Measurements from ENCODE around the gene PI4K2A. TPM values are rescaled to one million over a fixed set of nuclear protein-coding genes. Genes with fewer than 3 reads are reported as not detected.
A peak's percentile ranks its signal among the peaks of the same experiment; 100 is the strongest.

Gene PI4K2A
- 10 to 100 TPM in 1 of 2 experiments, 1 to 10 TPM in 1; 9.3 to 10.9 TPM for total RNA-seq

DNA sequence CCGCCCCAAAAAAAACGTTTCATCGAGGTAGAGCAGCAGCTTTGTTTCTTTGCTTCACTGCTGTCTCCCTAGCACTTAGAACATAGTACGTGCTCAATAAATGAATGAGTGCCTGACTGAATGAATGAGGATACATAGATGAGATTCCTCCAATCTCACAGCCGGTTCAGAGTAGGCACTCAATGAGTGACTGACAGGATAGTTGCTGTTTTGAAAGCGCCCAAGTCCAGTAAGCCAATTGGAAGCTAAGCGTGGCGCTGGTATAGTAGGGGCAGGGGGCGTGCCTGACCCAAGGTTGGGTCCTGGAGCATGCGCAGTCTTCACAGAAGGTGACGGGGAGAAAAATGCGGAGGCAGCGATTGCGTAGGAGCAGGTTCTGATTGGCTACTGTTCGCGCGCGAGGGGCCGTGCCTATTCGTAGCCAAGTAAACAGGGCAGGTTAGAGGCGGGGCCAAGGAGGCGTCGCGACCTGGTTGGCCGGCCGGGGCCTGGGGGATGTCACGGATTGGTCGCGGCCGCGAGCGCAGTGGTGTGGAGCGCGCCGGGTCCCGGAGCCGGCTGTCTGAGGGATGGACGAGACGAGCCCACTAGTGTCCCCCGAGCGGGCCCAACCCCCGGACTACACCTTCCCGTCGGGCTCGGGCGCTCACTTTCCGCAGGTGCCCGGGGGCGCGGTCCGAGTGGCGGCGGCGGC is at the start of gene PI4K2A:
Gene PI4K2A, plus strand, starts transcription at position 498 of the 694 bp plus-strand sequence. Its CDS starts 72 bp downstream, at position 570.
- ATAC-seq (ENCODE audit: low read depth), result peak; percentile 98
- Mint-ChIP-seq H3K36me3 (peaks cover 7% of the 10 kb centered on the region), H3K27me3 (peaks cover 2% of the 10 kb centered on the region), H3K4me3 (peak within 1 kb of the TSS; percentile 95), H3K4me1 (peaks cover 16% of the 10 kb centered on the region), H3K27ac (peak within 1 kb of the TSS; percentile 88), H3K9me3 (no peaks in the 10 kb centered on the region)
- peak; percentile 96 for DNase-seq
- POLR2A ChIA-PET, result interaction anchor here (0.7 to 1.5 kb wide), 7 partner anchors 9 to 496 kb away, joined by 3 to 9 read pairs (median 4); partner anchors contain the start of genes RRP12 and ZFYVE27

- H3K4me3 Mint-ChIP-seq, result peak overlapping the region; percentile 50
- H3K36me3 Mint-ChIP-seq, result no peaks in the 10 kb centered on the region
- POLR2A ChIA-PET, result no interaction called here
- no peak for DNase-seq
- no peak for ATAC-seq (ENCODE audit: low read depth)
- H3K27ac Mint-ChIP-seq, result peak overlapping the region; percentile 67
- peaks cover 4% of the 10 kb centered on the region for H3K27me3 Mint-ChIP-seq
- peaks cover 12% of the 10 kb centered on the region for H3K4me1 Mint-ChIP-seq
- no peaks in the 10 kb centered on the region for H3K9me3 Mint-ChIP-seq
Observed at GRCh38 chr10:97590748-97591495, 49.5 kb upstream of the PI4K2A start.

GRCh38 chr10:97593421-97593820 is 47.0 kb upstream of the PI4K2A start:
- DNase-seq (no peak), ATAC-seq (ENCODE audit: low read depth) (no peak)
- no peaks in the 10 kb centered on the region for H3K36me3 Mint-ChIP-seq
- peaks cover 12% of the 10 kb centered on the region for H3K4me1 Mint-ChIP-seq
- H3K27ac Mint-ChIP-seq, result no peak overlapping the region
- H3K9me3 Mint-ChIP-seq, result no peaks in the 10 kb centered on the region
- peaks cover 4% of the 10 kb centered on the region for H3K27me3 Mint-ChIP-seq
- POLR2A ChIA-PET, result no interaction called here
- no peak overlapping the region for H3K4me3 Mint-ChIP-seq

GRCh38 chr10:97596101-97597082 is 44.1 kb upstream of the PI4K2A start:
- no peak overlapping the region for H3K4me3 Mint-ChIP-seq
- POLR2A ChIA-PET, result no interaction called here
- H3K27me3 Mint-ChIP-seq, result peaks cover 2% of the 10 kb centered on the region
- H3K27ac Mint-ChIP-seq, result no peak overlapping the region
- no peak for DNase-seq
- ATAC-seq (ENCODE audit: low read depth), result no peak
- no peaks in the 10 kb centered on the region for H3K4me1 Mint-ChIP-seq
- H3K9me3 Mint-ChIP-seq, result no peaks in the 10 kb centered on the region
- H3K36me3 Mint-ChIP-seq, result no peaks in the 10 kb centered on the region

DNA sequence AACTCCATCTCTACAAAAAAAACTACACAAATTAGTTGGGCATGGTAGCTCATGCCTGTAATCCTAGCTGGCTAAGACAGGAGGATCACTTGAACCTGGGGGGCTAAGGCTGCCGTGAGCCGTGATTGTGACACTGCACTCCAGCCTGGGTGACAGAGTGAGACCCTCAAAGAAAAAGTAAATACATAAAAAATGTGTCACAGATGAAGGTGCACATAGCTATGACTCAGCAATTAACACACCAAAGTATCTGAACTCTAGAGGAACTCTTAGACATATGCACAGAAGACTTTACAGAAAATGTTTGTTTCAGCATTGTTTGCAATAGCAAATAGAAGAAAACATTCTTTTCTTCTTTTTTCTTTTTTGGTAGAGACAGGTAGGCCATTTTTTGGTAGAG is 42.7 kb upstream of the PI4K2A start:
- H3K4me3 Mint-ChIP-seq, result no peak overlapping the region
- POLR2A ChIA-PET, result no interaction called here
- H3K27ac Mint-ChIP-seq, result no peak overlapping the region
- DNase-seq (no peak), ATAC-seq (ENCODE audit: low read depth) (no peak)
- no peaks in the 10 kb centered on the region for H3K4me1 Mint-ChIP-seq
- no peaks in the 10 kb centered on the region for H3K9me3 Mint-ChIP-seq
- H3K36me3 Mint-ChIP-seq, result no peaks in the 10 kb centered on the region
- peaks cover 7% of the 10 kb centered on the region for H3K27me3 Mint-ChIP-seq

- DNase-seq (no peak), ATAC-seq (ENCODE audit: low read depth) (no peak)
- H3K27me3 Mint-ChIP-seq, result peaks cover 7% of the 10 kb centered on the region
- no peaks in the 10 kb centered on the region for H3K36me3 Mint-ChIP-seq
- H3K27ac Mint-ChIP-seq, result no peak overlapping the region
- no peak overlapping the region for H3K4me3 Mint-ChIP-seq
- POLR2A ChIA-PET, result no interaction called here
- H3K9me3 Mint-ChIP-seq, result no peaks in the 10 kb centered on the region
- no peaks in the 10 kb centered on the region for H3K4me1 Mint-ChIP-seq
Observed at GRCh38 chr10:97598407-97599271, 41.8 kb upstream of the PI4K2A start.

- ATAC-seq (ENCODE audit: low read depth), result no peak
Observed at GRCh38 chr10:97599272-97599619, 41.2 kb upstream of the PI4K2A start.

GRCh38 chr10:97600616-97601015 is 39.9 kb upstream of the PI4K2A start:
- peaks cover 9% of the 10 kb centered on the region for H3K27me3 Mint-ChIP-seq

More at GRCh38 chr10:97599272-97599619, 41.2 kb upstream of the PI4K2A start:
- Mint-ChIP-seq H3K9me3 (no peaks in the 10 kb centered on the region), H3K27ac (no peak overlapping the region), H3K4me3 (no peak overlapping the region), H3K4me1 (no peaks in the 10 kb centered on the region), H3K27me3 (peaks cover 7% of the 10 kb centered on the region), H3K36me3 (no peaks in the 10 kb centered on the region)
- no peak for DNase-seq
- POLR2A ChIA-PET, result no interaction called here

GRCh38 chr10:97601268-97602215 is 38.9 kb upstream of the PI4K2A start:
- Mint-ChIP-seq H3K9me3 (no peaks in the 10 kb centered on the region), H3K27ac (no peak overlapping the region), H3K27me3 (peaks cover 7% of the 10 kb centered on the region), H3K36me3 (no peaks in the 10 kb centered on the region), H3K4me3 (no peak overlapping the region), H3K4me1 (no peaks in the 10 kb centered on the region)
- POLR2A ChIA-PET, result no interaction called here
- no peak for ATAC-seq (ENCODE audit: low read depth)
- DNase-seq, result no peak

More at GRCh38 chr10:97600616-97601015, 39.9 kb upstream of the PI4K2A start:
- Mint-ChIP-seq H3K27ac (no peak overlapping the region), H3K4me1 (no peaks in the 10 kb centered on the region), H3K36me3 (no peaks in the 10 kb centered on the region), H3K4me3 (no peak overlapping the region), H3K9me3 (no peaks in the 10 kb centered on the region)
- POLR2A ChIA-PET, result no interaction called here
- no peak for ATAC-seq (ENCODE audit: low read depth)
- DNase-seq, result no peak

- ATAC-seq (ENCODE audit: low read depth), result no peak
- Mint-ChIP-seq H3K27ac (no peak overlapping the region), H3K4me3 (no peak overlapping the region), H3K27me3 (peaks cover 4% of the 10 kb centered on the region), H3K4me1 (no peaks in the 10 kb centered on the region), H3K36me3 (no peaks in the 10 kb centered on the region), H3K9me3 (no peaks in the 10 kb centered on the region)
- no peak for DNase-seq
- POLR2A ChIA-PET, result no interaction called here
Observed at GRCh38 chr10:97607095-97607636, 33.3 kb upstream of the PI4K2A start.

DNA sequence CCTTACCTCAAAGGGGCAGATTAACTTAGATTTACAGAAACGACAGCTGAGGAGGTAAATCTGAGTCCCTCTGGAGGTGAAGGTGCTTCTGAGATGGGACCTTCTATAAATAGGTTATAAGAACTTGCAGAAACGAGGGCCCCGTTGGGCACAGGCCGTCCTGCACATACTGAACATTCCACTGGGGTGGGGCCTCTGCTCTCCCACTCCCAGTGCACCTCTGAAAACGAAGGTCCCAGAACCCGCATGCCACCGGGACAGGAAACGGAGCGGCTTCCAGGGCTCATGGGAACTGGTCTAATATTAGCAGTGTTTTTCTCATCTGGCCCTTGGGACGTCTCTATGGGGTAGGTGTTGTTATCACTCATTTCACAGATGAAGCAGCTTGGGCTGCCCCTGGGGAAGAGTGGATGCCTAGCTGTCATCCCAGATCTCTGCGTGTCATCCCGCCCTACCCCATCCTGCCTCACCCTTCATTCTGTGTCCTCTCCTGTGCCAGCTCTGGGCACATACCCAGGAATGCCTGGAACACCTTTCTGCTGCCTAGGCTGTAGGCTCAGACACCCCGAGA is 31.4 kb upstream of the PI4K2A start:
- no peak for DNase-seq
- POLR2A ChIA-PET, result no interaction called here
- H3K4me1 Mint-ChIP-seq, result no peaks in the 10 kb centered on the region

More for the DNA sequence above, 31.4 kb upstream of the PI4K2A start:
- Mint-ChIP-seq H3K9me3 (no peaks in the 10 kb centered on the region), H3K27me3 (peaks cover 3% of the 10 kb centered on the region), H3K4me3 (no peak overlapping the region), H3K27ac (no peak overlapping the region), H3K36me3 (no peaks in the 10 kb centered on the region)
- no peak for ATAC-seq (ENCODE audit: low read depth)
